OCI-LY3 (cell line): ENCODE data around the gene MYL10.

Experiments used
- EZH2phosphoT487 ChIP-seq: fragments of 200-600 bp; shearing (Covaris generic); IDR thresholded peaks from 2 replicates; pipeline ENCODE4 v1.6.1; 2018; ENCODE audit warnings: antibody characterized with exemption, mixed run types, low read depth
- TF ChIP-seq, protein P1 (sequence below): fragments of 200-600, 300-600 bp; sonication (generic); IDR thresholded peaks from 2 replicates; pipeline ENCODE4 v1.5.1; 2014; ENCODE audit warnings: antibody characterized with exemption, low read length, low read depth

DNA sequence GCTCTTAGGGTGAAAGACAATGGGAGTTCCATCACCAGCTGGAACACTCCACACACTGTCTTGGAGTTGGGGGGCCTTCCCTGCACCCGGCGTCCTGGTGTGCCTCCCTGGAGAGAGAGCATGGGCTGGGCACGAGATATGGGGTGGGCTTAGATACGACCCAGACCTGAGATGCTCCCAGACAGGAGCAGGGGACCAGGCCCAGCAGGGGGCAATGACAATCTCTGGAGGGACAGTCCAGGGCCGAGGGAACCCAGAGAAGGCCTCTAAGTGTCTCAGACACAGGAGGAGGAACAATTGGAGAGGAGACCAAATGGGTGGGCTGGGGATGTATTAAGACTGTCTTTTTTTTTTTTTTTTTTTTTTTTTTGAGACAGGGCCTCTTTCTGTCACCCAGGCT lies 40.0 kb downstream of the MYL10 start:
- no peak for TF ChIP-seq EZH2phosphoT487
- TF ChIP-seq, protein P1, sequence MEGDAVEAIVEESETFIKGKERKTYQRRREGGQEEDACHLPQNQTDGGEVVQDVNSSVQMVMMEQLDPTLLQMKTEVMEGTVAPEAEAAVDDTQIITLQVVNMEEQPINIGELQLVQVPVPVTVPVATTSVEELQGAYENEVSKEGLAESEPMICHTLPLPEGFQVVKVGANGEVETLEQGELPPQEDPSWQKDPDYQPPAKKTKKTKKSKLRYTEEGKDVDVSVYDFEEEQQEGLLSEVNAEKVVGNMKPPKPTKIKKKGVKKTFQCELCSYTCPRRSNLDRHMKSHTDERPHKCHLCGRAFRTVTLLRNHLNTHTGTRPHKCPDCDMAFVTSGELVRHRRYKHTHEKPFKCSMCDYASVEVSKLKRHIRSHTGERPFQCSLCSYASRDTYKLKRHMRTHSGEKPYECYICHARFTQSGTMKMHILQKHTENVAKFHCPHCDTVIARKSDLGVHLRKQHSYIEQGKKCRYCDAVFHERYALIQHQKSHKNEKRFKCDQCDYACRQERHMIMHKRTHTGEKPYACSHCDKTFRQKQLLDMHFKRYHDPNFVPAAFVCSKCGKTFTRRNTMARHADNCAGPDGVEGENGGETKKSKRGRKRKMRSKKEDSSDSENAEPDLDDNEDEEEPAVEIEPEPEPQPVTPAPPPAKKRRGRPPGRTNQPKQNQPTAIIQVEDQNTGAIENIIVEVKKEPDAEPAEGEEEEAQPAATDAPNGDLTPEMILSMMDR: no peak
